Activated T-cell treated with anti-CD3 and anti-CD28 coated beads, Interleukin-2, amount 50 U/mL, for 4 hours (primary cell): ENCODE data around the gene LCE1C. TPM values are rescaled to one million over a fixed set of nuclear protein-coding genes. Genes with fewer than 3 reads are reported as not detected.

Experiments
- ATAC-seq, 2 donors: fragments of 200-7000 bp; cut with Tn5 transposase; one replicate each; pipeline ENCODE4 v1.10.0; 2021
- DNase-seq: peaks from one replicate; pipeline ENCODE4 v3.0.0-alpha.2; 2020
- H3K27me3 Mint-ChIP-seq: one replicate; pipeline ENCODE4 v1.8.0; 2021; ENCODE audit warnings: low read depth, mixed read lengths
- H3K36me3 Mint-ChIP-seq: one replicate; pipeline ENCODE4 v1.8.0; 2022; ENCODE audit warnings: mixed read lengths; ENCODE audit not compliant: insufficient read depth
- H3K4me1 Mint-ChIP-seq: one replicate; pipeline ENCODE4 v1.8.0; 2021; ENCODE audit warnings: low read depth, mixed read lengths
- H3K4me3 Mint-ChIP-seq: one replicate; pipeline ENCODE4 v1.8.0; 2021; ENCODE audit warnings: mild to moderate bottlenecking, moderate library complexity, mixed read lengths
- H3K9me3 Mint-ChIP-seq: one replicate; pipeline ENCODE4 v1.8.0; 2021; ENCODE audit warnings: mixed read lengths
- total RNA-seq, 3 donors: library from RNA; stranded (reverse); gene quantifications; one replicate each; pipeline ENCODE4 v1.2.1, GENCODE V29; 2021

The LCE1C gene, protein sequence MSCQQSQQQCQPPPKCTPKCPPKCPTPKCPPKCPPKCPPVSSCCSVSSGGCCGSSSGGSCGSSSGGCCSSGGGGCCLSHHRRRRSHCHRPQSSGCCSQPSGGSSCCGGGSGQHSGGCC
- not detected for total RNA-seq

DNA sequence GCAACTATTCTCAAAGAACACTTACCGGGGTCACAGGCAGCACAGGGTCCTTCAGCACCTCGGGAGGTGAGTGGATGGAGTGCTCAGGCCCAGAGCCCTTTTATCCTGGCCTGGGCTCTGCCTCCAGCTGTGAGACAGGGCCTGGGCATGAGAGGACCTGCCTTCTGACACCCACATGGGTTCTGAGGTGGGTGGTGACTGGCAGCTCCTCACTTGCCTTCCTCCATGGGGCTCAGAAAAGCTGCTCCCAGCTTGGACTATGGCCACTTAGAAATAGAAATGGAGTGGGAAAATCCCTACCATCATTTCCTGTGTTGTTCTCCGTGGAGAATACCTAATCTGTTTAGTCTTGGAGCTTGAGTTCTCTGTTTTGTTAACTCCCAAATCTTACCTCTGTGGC lies at the start of gene LCE1C:
TSS of gene LCE1C (minus strand) at position 76 of the 400 bp plus-strand sequence. CDS start 1,173 bp downstream, outside the sequence.
- Mint-ChIP-seq H3K9me3 (peaks cover 3% of the 10 kb centered on the region), H3K36me3 (no peaks in the 10 kb centered on the region), H3K4me3 (no peak within 1 kb of the TSS), H3K27me3 (peaks cover 12% of the 10 kb centered on the region), H3K4me1 (no peaks in the 10 kb centered on the region)
- DNase-seq, result no peak
- no peak for ATAC-seq

DNA sequence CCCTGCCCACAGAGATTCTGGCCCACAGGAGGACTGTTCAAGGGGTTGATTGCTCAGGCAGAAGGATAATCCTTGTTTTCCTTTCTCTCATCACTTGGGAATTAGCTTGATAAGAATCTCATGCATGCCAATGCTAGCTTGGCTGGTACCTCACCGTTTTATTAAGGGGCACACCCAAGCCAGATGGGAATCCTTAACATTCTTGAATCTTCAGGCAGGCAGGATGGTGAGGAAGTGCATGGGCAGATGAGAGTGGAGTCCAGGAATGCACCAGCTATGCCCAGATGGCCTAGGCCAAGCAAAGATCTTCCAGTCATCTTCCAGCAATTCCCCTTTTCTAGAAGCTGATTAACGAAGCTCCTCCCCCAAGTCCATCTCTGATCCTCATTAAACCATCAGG lies 49.2 kb upstream of the LCE1C start:
- Mint-ChIP-seq H3K9me3 (no peaks in the 10 kb centered on the region), H3K4me3 (no peak overlapping the region), H3K4me1 (no peaks in the 10 kb centered on the region), H3K27me3 (peaks cover 7% of the 10 kb centered on the region), H3K36me3 (no peaks in the 10 kb centered on the region)
- DNase-seq (no peak), ATAC-seq (no peak)

DNA sequence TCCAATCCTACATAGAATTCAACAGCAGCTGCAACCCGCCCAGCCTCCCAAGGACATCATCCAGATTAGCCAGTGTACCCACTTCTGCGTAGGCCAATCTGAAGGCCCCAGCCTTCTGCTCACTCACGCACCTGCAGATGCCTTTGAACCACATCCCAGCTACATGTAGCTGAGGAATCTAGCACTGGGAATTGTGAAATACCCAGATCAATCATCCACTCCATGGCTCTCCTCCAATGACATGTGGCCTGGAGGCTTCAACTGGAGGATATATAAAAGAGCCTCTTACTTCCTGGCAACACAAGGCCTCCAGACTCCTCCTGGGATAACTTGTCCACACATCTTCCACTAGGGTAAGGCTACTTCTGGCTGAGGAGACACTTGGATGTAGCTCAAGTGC lies 36.1 kb upstream of the LCE1C start, which contains the start of gene LCE6A:
TSS of gene LCE6A (plus strand) at position 301 of the 400 bp plus-strand sequence. CDS start 665 bp downstream, outside the sequence.
- Mint-ChIP-seq H3K36me3 (no peaks in the 10 kb centered on the region), H3K4me3 (no peak within 1 kb of the TSS), H3K27me3 (peaks cover 8% of the 10 kb centered on the region), H3K9me3 (no peaks in the 10 kb centered on the region), H3K4me1 (no peaks in the 10 kb centered on the region)
- ATAC-seq (no peak), DNase-seq (no peak)

- ATAC-seq (no peak), DNase-seq (no peak)
- no peaks in the 10 kb centered on the region for H3K9me3 Mint-ChIP-seq
- peaks cover 13% of the 10 kb centered on the region for H3K27me3 Mint-ChIP-seq
- no peaks in the 10 kb centered on the region for H3K36me3 Mint-ChIP-seq
- H3K4me1 Mint-ChIP-seq, result no peaks in the 10 kb centered on the region
- H3K4me3 Mint-ChIP-seq, result no peak overlapping the region
Measured at GRCh38 chr1:152836870-152837269, 30.4 kb upstream of the LCE1C start.

DNA sequence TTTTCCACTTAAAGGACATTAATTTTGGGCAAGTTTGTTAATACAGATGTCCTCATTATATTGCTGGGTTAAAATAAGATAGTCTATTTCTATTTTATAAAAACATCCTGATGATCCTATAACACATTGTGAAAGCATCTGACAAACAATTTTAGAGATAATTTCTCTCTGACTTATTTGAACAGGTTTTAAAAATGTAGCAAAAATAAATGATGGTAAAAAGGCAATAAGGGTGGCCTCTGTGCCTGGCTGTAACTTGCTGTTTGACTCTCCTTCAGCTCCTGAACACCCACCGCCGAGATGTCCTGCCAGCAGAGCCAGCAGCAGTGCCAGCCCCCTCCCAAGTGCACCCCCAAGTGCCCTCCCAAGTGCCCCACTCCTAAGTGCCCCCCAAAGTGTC lies 20.7 kb upstream of the LCE1C start, which contains the start of gene LCE1A:
TSS of gene LCE1A (plus strand) at position 301 of the 400 bp plus-strand sequence. CDS start at position 301, 0 bp downstream.
- peaks cover 37% of the 10 kb centered on the region for H3K27me3 Mint-ChIP-seq

GRCh38 chr1:152824964-152825363 lies 18.5 kb upstream of the LCE1C start:
- ATAC-seq (no peak), DNase-seq (no peak)
- Mint-ChIP-seq H3K4me1 (no peaks in the 10 kb centered on the region), H3K9me3 (no peaks in the 10 kb centered on the region), H3K4me3 (no peak overlapping the region), H3K36me3 (no peaks in the 10 kb centered on the region), H3K27me3 (peaks cover 32% of the 10 kb centered on the region)

More for the DNA sequence above, 20.7 kb upstream of the LCE1C start, which contains the start of gene LCE1A:
- ATAC-seq (no peak), DNase-seq (no peak)
- Mint-ChIP-seq H3K9me3 (no peaks in the 10 kb centered on the region), H3K36me3 (no peaks in the 10 kb centered on the region), H3K4me3 (no peak within 1 kb of the TSS), H3K4me1 (no peaks in the 10 kb centered on the region)

DNA sequence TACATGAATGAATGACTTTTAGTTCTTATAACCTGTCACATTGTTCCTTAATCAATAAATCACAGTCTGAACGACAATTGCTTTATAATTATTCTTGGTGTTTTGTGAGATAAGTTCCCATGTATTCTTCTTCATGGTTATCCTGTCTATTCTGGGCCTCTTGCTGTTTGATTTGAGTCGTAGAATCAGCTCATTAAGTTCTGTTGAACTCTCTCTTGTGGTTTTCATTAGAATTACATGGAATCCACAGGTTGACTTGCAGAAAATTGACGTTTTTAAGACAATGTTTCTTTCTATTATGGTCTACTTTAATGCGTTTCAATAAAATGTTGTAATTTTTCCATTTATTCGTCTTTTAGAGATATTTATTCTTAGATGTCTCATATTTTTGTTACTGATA lies 16.8 kb upstream of the LCE1C start:
- Mint-ChIP-seq H3K36me3 (no peaks in the 10 kb centered on the region), H3K27me3 (peaks cover 24% of the 10 kb centered on the region), H3K9me3 (no peaks in the 10 kb centered on the region), H3K4me1 (no peaks in the 10 kb centered on the region), H3K4me3 (no peak overlapping the region)
- ATAC-seq (no peak), DNase-seq (no peak)

DNA sequence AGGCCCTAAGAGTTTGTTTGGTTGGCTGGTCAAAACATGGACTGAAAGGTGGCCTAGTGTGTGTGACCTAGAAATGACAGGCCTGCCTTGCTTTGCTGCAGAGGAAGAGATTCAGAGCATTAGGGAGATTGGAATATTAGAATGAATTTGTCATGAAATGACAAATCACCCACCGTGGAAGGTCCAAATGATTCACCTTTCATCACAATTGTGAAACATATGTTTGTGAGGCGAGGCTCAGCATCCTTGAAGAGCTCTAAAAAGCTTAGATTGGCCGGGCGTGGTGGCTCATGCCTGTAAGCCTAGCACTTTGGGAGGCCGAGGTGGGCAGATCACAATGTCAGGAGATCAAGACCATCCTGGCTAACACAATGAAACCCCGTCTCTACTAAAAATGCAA lies 10.9 kb upstream of the LCE1C start:
- H3K4me1 Mint-ChIP-seq, result no peaks in the 10 kb centered on the region
- no peaks in the 10 kb centered on the region for H3K9me3 Mint-ChIP-seq
- ATAC-seq, result no peak
- H3K4me3 Mint-ChIP-seq, result no peak overlapping the region
- no peaks in the 10 kb centered on the region for H3K36me3 Mint-ChIP-seq
- no peak for DNase-seq
- H3K27me3 Mint-ChIP-seq, result peaks cover 10% of the 10 kb centered on the region

- Mint-ChIP-seq H3K27me3 (peaks cover 12% of the 10 kb centered on the region), H3K4me1 (no peaks in the 10 kb centered on the region), H3K4me3 (no peak within 1 kb of the TSS), H3K9me3 (peaks cover 3% of the 10 kb centered on the region), H3K36me3 (no peaks in the 10 kb centered on the region)
- DNase-seq, result no peak
- no peak for ATAC-seq
Measured at GRCh38 chr1:152811671-152812070, 5.2 kb upstream of the LCE1C start, which contains the start of gene LCE1B. Gene LCE1B (plus strand): TSS chr1:152811971. CDS start chr1:152812447, 476 bp downstream.

GRCh38 chr1:152811050-152811449 lies 4.6 kb upstream of the LCE1C start:
- Mint-ChIP-seq H3K27me3 (peaks cover 12% of the 10 kb centered on the region), H3K4me1 (no peaks in the 10 kb centered on the region), H3K9me3 (peaks cover 3% of the 10 kb centered on the region), H3K4me3 (no peak overlapping the region), H3K36me3 (no peaks in the 10 kb centered on the region)
- DNase-seq (no peak), ATAC-seq (no peak)

DNA sequence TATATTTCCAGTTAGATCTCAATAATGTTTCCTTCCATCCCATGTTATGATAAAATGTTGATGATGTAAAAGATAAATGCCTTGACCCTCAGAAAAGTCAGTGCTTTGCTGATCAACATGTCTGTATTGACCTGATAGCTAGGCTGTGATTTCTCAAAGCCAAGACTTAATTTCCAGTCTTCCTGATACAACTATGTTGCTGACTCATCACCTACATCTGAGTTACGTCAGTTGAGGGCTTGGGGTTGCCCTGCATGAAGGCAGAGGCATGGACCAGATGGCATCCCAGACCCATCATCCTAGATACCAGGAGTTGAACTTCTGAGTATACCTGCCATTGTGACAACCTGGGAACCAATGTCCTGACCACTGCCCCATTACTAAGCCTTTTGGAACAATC lies 5.1 kb downstream of the LCE1C start:
- ATAC-seq, result no peak
- H3K27me3 Mint-ChIP-seq, result peaks cover 19% of the 10 kb centered on the region
- no peaks in the 10 kb centered on the region for H3K36me3 Mint-ChIP-seq
- H3K4me3 Mint-ChIP-seq, result no peak overlapping the region
- H3K9me3 Mint-ChIP-seq, result no peaks in the 10 kb centered on the region
- no peak for DNase-seq
- H3K4me1 Mint-ChIP-seq, result no peaks in the 10 kb centered on the region

DNA sequence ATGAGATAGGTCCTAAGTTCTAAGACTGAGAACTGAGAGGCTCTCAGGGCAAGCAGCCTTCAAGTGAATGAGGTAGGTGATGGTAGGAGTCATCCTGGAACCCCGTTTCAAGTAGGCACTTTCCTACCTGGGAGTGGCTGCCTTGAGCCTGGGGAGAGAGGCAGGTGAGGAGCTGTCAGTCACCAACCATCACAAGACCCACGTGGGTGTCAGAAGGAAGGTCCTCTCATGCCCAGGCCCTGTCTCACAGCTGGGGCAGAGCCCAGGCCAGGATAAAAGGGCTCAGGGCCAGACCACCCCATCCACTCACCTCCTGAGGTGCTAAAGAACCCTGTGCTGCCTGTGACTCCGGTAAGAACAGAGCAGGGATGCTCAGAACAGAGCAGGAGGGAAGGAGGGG lies 10.0 kb downstream of the LCE1C start, which contains the start of gene LCE1D:
TSS of gene LCE1D (plus strand) at position 301 of the 400 bp plus-strand sequence. CDS start 1,074 bp downstream, outside the sequence.
- Mint-ChIP-seq H3K9me3 (no peaks in the 10 kb centered on the region), H3K36me3 (no peaks in the 10 kb centered on the region), H3K27me3 (peaks cover 13% of the 10 kb centered on the region), H3K4me1 (no peaks in the 10 kb centered on the region), H3K4me3 (no peak within 1 kb of the TSS)
- DNase-seq (no peak), ATAC-seq (no peak)

DNA sequence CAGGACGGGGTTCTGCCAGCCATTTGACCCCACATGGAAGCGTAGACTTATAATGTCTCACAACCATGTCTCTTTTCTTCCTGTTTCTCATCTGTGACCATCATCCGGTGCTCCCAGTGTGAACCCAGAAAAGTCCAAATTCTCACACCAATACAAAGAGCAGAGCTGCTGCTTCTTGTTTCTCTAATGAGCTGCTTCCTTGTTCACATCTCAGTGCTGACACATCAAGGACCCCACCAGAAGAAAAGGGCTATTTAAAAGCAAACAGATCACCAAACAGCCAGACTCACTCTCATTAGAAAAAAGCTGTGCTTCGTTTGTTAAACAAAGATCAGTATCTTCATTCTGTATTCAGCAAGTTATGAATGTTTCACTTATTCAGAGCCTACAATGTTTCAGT lies 10.8 kb downstream of the LCE1C start:
- Mint-ChIP-seq H3K36me3 (no peaks in the 10 kb centered on the region), H3K4me3 (no peak overlapping the region), H3K9me3 (no peaks in the 10 kb centered on the region), H3K27me3 (peaks cover 16% of the 10 kb centered on the region), H3K4me1 (no peaks in the 10 kb centered on the region)
- no peak for DNase-seq
- no peak for ATAC-seq

DNA sequence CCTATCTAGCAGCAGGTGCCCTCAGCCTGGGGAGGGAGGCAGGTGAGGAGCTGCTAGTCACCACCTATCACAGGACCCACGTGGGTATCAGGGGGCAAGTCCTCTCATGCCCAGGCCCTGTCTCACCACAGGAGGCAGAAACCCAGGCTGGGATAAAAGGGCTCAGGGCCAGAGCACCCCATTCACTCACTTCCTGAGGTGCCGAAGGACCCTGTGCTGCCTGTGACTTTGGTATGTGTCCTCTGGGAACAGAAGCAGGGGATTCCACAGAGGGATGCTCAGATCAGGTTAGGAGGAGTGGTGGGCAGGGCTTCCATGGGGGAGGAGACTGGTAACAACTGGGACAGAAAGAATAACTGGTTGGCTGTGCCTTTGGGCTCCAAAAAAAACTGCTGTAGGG lies 20.4 kb downstream of the LCE1C start, which contains the start of gene LCE1E:
TSS of gene LCE1E (plus strand) at position 181 of the 400 bp plus-strand sequence. CDS start 1,043 bp downstream, outside the sequence.
- H3K9me3 Mint-ChIP-seq, result no peaks in the 10 kb centered on the region
- ATAC-seq, result no peak
- no peaks in the 10 kb centered on the region for H3K36me3 Mint-ChIP-seq
- DNase-seq, result no peak
- no peaks in the 10 kb centered on the region for H3K4me1 Mint-ChIP-seq
- H3K27me3 Mint-ChIP-seq, result peaks cover 42% of the 10 kb centered on the region
- no peak within 1 kb of the TSS for H3K4me3 Mint-ChIP-seq

DNA sequence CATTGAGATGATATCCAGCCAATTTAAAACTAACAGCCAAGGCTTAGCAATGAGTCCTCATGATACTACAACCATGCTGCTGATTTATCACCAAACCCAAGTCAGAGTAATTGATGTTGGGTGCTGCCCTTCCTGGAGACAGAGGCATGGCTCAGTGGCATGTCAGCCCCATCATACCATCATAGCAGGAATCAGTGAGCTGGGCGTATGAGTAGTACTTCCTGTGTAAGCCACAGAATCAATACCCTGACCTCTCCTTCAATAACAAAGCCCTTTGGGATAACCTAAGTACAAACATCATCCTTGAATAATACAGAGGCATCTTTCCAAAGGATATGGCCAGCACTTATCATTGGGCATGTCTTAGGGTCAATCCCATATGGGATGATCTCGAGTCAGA lies 23.4 kb downstream of the LCE1C start:
- H3K4me3 Mint-ChIP-seq, result no peak overlapping the region
- no peak for ATAC-seq
- no peak for DNase-seq

More for the DNA sequence above, 23.4 kb downstream of the LCE1C start:
- Mint-ChIP-seq H3K9me3 (no peaks in the 10 kb centered on the region), H3K4me1 (no peaks in the 10 kb centered on the region), H3K27me3 (peaks cover 50% of the 10 kb centered on the region), H3K36me3 (no peaks in the 10 kb centered on the region)
